HL-60 (cell line): ENCODE data around the gene AAMP.

Experiments used
- DNase-seq, 2 experiments: peaks; one replicate each; pipeline ENCODE4 v3.0.0-alpha.2; 2010 to 2020; ENCODE audit warnings: low read depth in 1 of 2, low spot score in 1 of 2
- H3K27ac ChIP-seq: fragments of 250-450 bp; sonication (Bioruptor Pico); replicated peaks from 2 replicates; pipeline ENCODE4 v1.5.1; 2020; ENCODE audit warnings: mild to moderate bottlenecking, moderate library complexity
- H3K27me3 ChIP-seq: fragments of 250-450 bp; sonication (Bioruptor Pico); 2 replicates; pipeline ENCODE4 v1.5.1; 2021; ENCODE audit warnings: mild to moderate bottlenecking, moderate library complexity; ENCODE audit not compliant: insufficient read depth, poor library complexity, severe bottlenecking
- H3K4me3 ChIP-seq: replicated peaks from 2 replicates; pipeline ENCODE4 v1.5.1; 2011; ENCODE audit warnings: mild to moderate bottlenecking, control low read depth, low read length; ENCODE audit not compliant: insufficient read depth
- CTCF ChIP-seq: IDR thresholded peaks from one replicate; pipeline ENCODE4 v1.5.1; 2011; ENCODE audit warnings: low read length, control low read depth, inconsistent platforms; ENCODE audit not compliant: insufficient read depth
- GABPA ChIP-seq: IDR thresholded peaks from 2 replicates; pipeline ENCODE4 v1.6.1; 2012; ENCODE audit warnings: low read depth
- POLR2AphosphoS5 ChIP-seq: IDR thresholded peaks from 2 replicates; pipeline ENCODE4 v1.6.1; 2012; ENCODE audit warnings: low read depth
- REST ChIP-seq: IDR thresholded peaks from 2 replicates; pipeline ENCODE4 v1.6.1; 2012; ENCODE audit warnings: low read depth; ENCODE audit not compliant: insufficient replicate concordance
- SPI1 ChIP-seq: IDR thresholded peaks from 2 replicates; pipeline ENCODE4 v1.6.1; 2012; ENCODE audit warnings: low read depth, mild to moderate bottlenecking, borderline replicate concordance

The AAMP gene

GRCh38 chr2:218284106-218284811 lies 14.3 kb upstream of the AAMP start:
- no peak overlapping the region for H3K27ac ChIP-seq
- H3K27me3 ChIP-seq, result no peaks in the 10 kb centered on the region
- no peak for DNase-seq
- H3K4me3 ChIP-seq, result no peak overlapping the region
- TF ChIP-seq POLR2AphosphoS5 (no peak), GABPA (no peak), CTCF (no peak), SPI1 (no peak), REST (no peak)

GRCh38 chr2:218282173-218282991 lies 12.4 kb upstream of the AAMP start:
- no peak overlapping the region for H3K27ac ChIP-seq
- TF ChIP-seq GABPA (no peak), REST (no peak), SPI1 (no peak), POLR2AphosphoS5 (no peak), CTCF (no peak)
- H3K4me3 ChIP-seq, result no peak overlapping the region
- H3K27me3 ChIP-seq, result no peaks in the 10 kb centered on the region
- no peak for DNase-seq

- no peak for DNase-seq
Measured at GRCh38 chr2:218281449-218281848, 11.5 kb upstream of the AAMP start.

More at GRCh38 chr2:218281449-218281848, 11.5 kb upstream of the AAMP start:
- TF ChIP-seq CTCF (no peak), GABPA (no peak), POLR2AphosphoS5 (no peak), REST (no peak), SPI1 (no peak)
- no peak overlapping the region for H3K27ac ChIP-seq
- no peaks in the 10 kb centered on the region for H3K27me3 ChIP-seq
- H3K4me3 ChIP-seq, result no peak overlapping the region
